Suprapubic skin (tissue), 4 donors: Measurements from ENCODE around the gene TBX6. TPM values are rescaled to one million over a fixed set of nuclear protein-coding genes. Genes with fewer than 3 reads are reported as not detected.
A peak's percentile ranks its signal among the peaks of the same experiment; 100 is the strongest.

Experiments
- DNase-seq, 2 donors: peaks; one replicate each; pipeline ENCODE4 v3.0.0-alpha.2; 2019; ENCODE audit warnings: low spot score in 2 of 2
- H3K27ac ChIP-seq: fragments of 200-600 bp; sonication (generic); one replicate; pipeline ENCODE4 v1.5.1; 2019
- H3K27me3 ChIP-seq: fragments of 200-600 bp; sonication (generic); one replicate; pipeline ENCODE4 v1.5.1; 2019
- H3K36me3 ChIP-seq: fragments of 200-600 bp; sonication (generic); one replicate; pipeline ENCODE4 v1.5.1; 2019
- H3K4me1 ChIP-seq: fragments of 200-600 bp; sonication (generic); one replicate; pipeline ENCODE4 v1.5.1; 2019
- H3K4me3 ChIP-seq: fragments of 200-600 bp; sonication (generic); one replicate; pipeline ENCODE4 v1.5.1; 2019; ENCODE audit warnings: mild to moderate bottlenecking
- H3K9me3 ChIP-seq: fragments of 200-600 bp; sonication (generic); one replicate; pipeline ENCODE4 v1.5.1; 2019
- EP300 ChIP-seq: sonication (generic); formaldehyde crosslinking; IDR thresholded peaks from one replicate; pipeline ENCODE4 v1.6.1; 2017; ENCODE audit warnings: antibody characterized with exemption
- POLR2A ChIP-seq, 2 donors: fragments of 450-650 bp; IDR thresholded peaks; one replicate each; pipeline ENCODE4 v1.6.1; 2017; ENCODE audit warnings: antibody characterized with exemption in 2 of 2, mild to moderate bottlenecking in 2 of 2, moderate library complexity in 2 of 2
- POLR2AphosphoS5 ChIP-seq, 3 donors: sonication (generic); formaldehyde crosslinking; IDR thresholded peaks; one replicate each; pipeline ENCODE4 v1.6.1; 2017; ENCODE audit warnings: antibody characterized with exemption in 3 of 3
- WGBS: methylation state at CpG from one replicate; pipeline ENCODE4 v1.1.5; 2018; 5-methylcytosine and 5-hydroxymethylcytosine counted together
- total RNA-seq, 4 donors: library from RNA; depleted of rRNA; stranded (reverse); fragments of >200 nt; gene quantifications; one replicate each; pipeline ENCODE4 v1.1.0, GENCODE V29; 2016
- TF ChIP-seq, protein P1 (sequence below), 2 donors: fragments of 200-600 bp in 1 of 2; fragments of 450-650 bp in 1 of 2; sonication (generic) in 1 of 2; IDR thresholded peaks; one replicate each; pipeline ENCODE4 v1.5.1; 2016 to 2019; ENCODE audit warnings: antibody characterized with exemption in 2 of 2, mild to moderate bottlenecking in 1 of 2, moderate library complexity in 1 of 2

The TBX6 gene
- total RNA-seq, 4 donors from 2014 or later: 2.7 to 7.6 (median 4.7) TPM

- peak overlapping the region; percentile 96 for H3K4me3 ChIP-seq
- H3K4me1 ChIP-seq: peaks cover 58% of the 10 kb centered on the region
- peaks cover 24% of the 10 kb centered on the region for H3K36me3 ChIP-seq
- TF ChIP-seq POLR2AphosphoS5 (IDR thresholded peaks at IDR 0.05) (no peak), POLR2A (IDR thresholded peaks at IDR 0.05) (no peak)
- peak overlapping the region; percentile 98 for H3K27ac ChIP-seq
- H3K27me3 ChIP-seq: no peaks in the 10 kb centered on the region
- H3K9me3 ChIP-seq: no peaks in the 10 kb centered on the region
- 3% methylated on average over 10 of the region's 25 CpGs for WGBS
- no peak for DNase-seq
Measured at GRCh38 chr16:30064729-30065101, 27.0 kb downstream of the TBX6 start.

DNA sequence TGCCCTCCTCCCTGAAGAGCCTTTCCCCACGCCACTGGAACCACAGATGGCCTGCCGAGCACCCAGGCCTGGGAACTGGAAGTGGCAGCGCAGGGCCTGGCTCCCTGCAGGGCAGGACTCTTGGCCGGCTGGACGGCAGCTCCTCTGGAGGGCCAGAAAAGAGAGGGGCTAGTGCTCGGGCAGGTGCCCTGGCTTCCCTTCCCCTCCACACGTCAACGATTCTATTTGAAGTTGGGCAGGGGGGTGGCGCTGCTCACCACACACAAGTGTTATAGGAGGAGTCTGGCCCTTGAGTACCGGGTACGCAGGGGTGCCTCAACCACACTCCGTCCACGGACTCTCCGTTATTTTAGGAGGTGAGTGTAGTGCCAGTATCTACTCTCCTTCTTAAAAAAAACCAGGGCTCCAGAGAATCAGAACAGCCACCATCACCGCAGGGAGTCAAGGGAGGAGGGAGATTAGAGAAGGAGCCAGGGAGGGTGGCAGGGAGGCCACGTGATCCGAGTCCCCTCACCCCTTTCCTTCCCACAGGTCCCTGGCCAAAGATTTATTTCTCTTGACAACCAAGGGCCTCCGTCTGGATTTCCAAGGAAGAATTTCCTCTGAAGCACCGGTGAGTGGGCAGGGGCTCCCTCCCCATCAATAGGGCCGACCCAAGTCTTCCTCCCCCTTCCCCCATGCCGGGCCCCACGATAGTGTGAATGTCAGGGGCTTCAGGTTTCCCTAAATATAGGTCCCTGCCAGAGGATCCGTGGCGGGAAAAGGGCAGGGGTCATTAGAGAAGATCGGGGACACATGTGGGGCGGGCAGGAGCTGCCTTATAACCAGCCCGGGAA is 27.6 kb downstream of the TBX6 start:
- WGBS: 0% methylated on average over 13 of the region's 27 CpGs
- Histone ChIP-seq H3K9me3 (no peaks in the 10 kb centered on the region), H3K27ac (peak overlapping the region; percentile 98), H3K4me3 (peak overlapping the region; percentile 96), H3K27me3 (no peaks in the 10 kb centered on the region), H3K36me3 (peaks cover 18% of the 10 kb centered on the region), H3K4me1 (peaks cover 52% of the 10 kb centered on the region)
- TF ChIP-seq POLR2A (IDR thresholded peaks at IDR 0.05): no peak
- TF ChIP-seq POLR2AphosphoS5 (IDR thresholded peaks at IDR 0.05): no peak
- no peak for TF ChIP-seq EP300
- TF ChIP-seq, protein P1, sequence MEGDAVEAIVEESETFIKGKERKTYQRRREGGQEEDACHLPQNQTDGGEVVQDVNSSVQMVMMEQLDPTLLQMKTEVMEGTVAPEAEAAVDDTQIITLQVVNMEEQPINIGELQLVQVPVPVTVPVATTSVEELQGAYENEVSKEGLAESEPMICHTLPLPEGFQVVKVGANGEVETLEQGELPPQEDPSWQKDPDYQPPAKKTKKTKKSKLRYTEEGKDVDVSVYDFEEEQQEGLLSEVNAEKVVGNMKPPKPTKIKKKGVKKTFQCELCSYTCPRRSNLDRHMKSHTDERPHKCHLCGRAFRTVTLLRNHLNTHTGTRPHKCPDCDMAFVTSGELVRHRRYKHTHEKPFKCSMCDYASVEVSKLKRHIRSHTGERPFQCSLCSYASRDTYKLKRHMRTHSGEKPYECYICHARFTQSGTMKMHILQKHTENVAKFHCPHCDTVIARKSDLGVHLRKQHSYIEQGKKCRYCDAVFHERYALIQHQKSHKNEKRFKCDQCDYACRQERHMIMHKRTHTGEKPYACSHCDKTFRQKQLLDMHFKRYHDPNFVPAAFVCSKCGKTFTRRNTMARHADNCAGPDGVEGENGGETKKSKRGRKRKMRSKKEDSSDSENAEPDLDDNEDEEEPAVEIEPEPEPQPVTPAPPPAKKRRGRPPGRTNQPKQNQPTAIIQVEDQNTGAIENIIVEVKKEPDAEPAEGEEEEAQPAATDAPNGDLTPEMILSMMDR (IDR thresholded peaks at IDR 0.05): peak in 1 of 2 donors; percentile 28
- DNase-seq: no peak

GRCh38 chr16:30063278-30063892 is 28.3 kb downstream of the TBX6 start:
- peak overlapping the region; percentile 98 for H3K27ac ChIP-seq
- no peaks in the 10 kb centered on the region for H3K27me3 ChIP-seq
- TF ChIP-seq POLR2AphosphoS5 (IDR thresholded peaks at IDR 0.05): no peak
- TF ChIP-seq EP300: no peak
- TF ChIP-seq POLR2A (IDR thresholded peaks at IDR 0.05): no peak
- TF ChIP-seq, protein P1 (IDR thresholded peaks at IDR 0.05): no peak
- H3K4me3 ChIP-seq: peak overlapping the region; percentile 96
- peaks cover 11% of the 10 kb centered on the region for H3K36me3 ChIP-seq
- peaks cover 45% of the 10 kb centered on the region for H3K4me1 ChIP-seq
- WGBS: 53% methylated on average over 8 of the region's 12 CpGs
- no peak for DNase-seq
- no peaks in the 10 kb centered on the region for H3K9me3 ChIP-seq

GRCh38 chr16:30060836-30061554 is 30.7 kb downstream of the TBX6 start:
- peak overlapping the region; percentile 20 for H3K27ac ChIP-seq
- TF ChIP-seq EP300: no peak
- TF ChIP-seq, protein P1 (IDR thresholded peaks at IDR 0.05): no peak
- TF ChIP-seq POLR2A (IDR thresholded peaks at IDR 0.05): no peak
- no peak for TF ChIP-seq POLR2AphosphoS5 (IDR thresholded peaks at IDR 0.05)
- no peaks in the 10 kb centered on the region for H3K9me3 ChIP-seq
- no peaks in the 10 kb centered on the region for H3K36me3 ChIP-seq
- H3K4me3 ChIP-seq: no peak overlapping the region
- H3K27me3 ChIP-seq: no peaks in the 10 kb centered on the region
- 51% methylated on average over 2 of the region's 2 CpGs for WGBS
- peaks cover 24% of the 10 kb centered on the region for H3K4me1 ChIP-seq
- DNase-seq: no peak

GRCh38 chr16:30060346-30060745 is 31.4 kb downstream of the TBX6 start:
- no peak for DNase-seq

More at GRCh38 chr16:30060346-30060745, 31.4 kb downstream of the TBX6 start:
- Histone ChIP-seq H3K4me3 (no peak overlapping the region), H3K27me3 (no peaks in the 10 kb centered on the region), H3K9me3 (no peaks in the 10 kb centered on the region), H3K4me1 (peaks cover 30% of the 10 kb centered on the region), H3K27ac (peak overlapping the region; percentile 20), H3K36me3 (no peaks in the 10 kb centered on the region)
- TF ChIP-seq POLR2AphosphoS5 (IDR thresholded peaks at IDR 0.05) (no peak), POLR2A (IDR thresholded peaks at IDR 0.05) (no peak), EP300 (no peak)
- TF ChIP-seq, protein P1 (IDR thresholded peaks at IDR 0.05): no peak
- 71% methylated on average over 4 of the region's 4 CpGs for WGBS
